ENCODE data around the gene F3. TPM values are rescaled to one million over a fixed set of nuclear protein-coding genes. Genes with fewer than 3 reads are reported as not detected.

F3 gene
- total and polyA plus RNA-seq, 2 donors (not counting 1 experiment from before 2014, with no cell fraction given): 0.25 TPM; not detected in 1

DNA sequence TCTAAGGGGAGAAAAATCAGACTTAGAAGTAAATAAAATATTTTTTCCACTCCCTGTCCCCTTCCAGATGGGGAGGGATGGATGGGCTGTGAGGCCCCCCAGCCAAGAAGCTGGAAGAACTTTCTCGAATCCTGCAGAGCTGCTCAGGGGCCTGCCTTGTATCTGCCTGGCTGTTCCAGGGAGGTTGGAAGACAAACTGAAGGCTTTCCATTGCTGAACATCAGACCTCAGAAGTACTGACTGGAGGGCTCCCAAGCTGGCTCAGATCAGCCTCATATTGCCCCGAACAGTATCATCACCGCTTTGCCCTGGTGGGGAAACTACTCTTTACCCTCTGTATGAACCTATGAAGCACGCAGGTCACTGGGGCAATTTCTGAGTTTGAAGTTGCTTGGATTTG is 12.4 kb upstream of the F3 start:
- Mint-ChIP-seq H3K27ac (no peak overlapping the region), H3K4me3 (no peak overlapping the region), H3K4me1 (no peaks in the 10 kb centered on the region), H3K9me3 (ENCODE audit: insufficient read depth) (no peaks in the 10 kb centered on the region), H3K27me3 (peaks cover 11% of the 10 kb centered on the region)
- ChIA-PET POLR2A (no interaction called here), CTCF (no interaction called here)
- no peak overlapping the region for H3K4me2 ChIP-seq (replicated peaks; ENCODE audit: low read depth, low read length, poor library complexity, severe bottlenecking)
- H3K36me3 ChIP-seq (replicated peaks in 1 of 2; ENCODE audit: control extremely low read depth in 1 of 2, control insufficient read depth in 1 of 2, extremely low read depth in 1 of 2, insufficient read depth in 2 of 2, low read length in 1 of 2): no peaks in the 10 kb centered on the region
- ATAC-seq (ENCODE audit: low read depth) (no peak), DNase-seq (no peak)
- H3K27ac ChIP-seq (ENCODE audit: low read length in 2 of 2): no peak overlapping the region
- no peak overlapping the region for H2AFZ ChIP-seq (ENCODE audit: insufficient read depth, low read depth, low read length, poor library complexity, severe bottlenecking)
- peaks cover 0 to 3% (median 0%) of the 10 kb centered on the region in 4 experiments for H3K27me3 ChIP-seq (replicated peaks in 1 of 4; ENCODE audit: control extremely low read depth in 1 of 4, control insufficient read depth in 3 of 4, insufficient read depth in 4 of 4, low read length in 3 of 4)
- TF ChIP-seq EZH2 (IDR thresholded peaks at IDR 0.05; ENCODE audit: borderline replicate concordance, insufficient read depth, low read depth, low read length, poor library complexity, severe bottlenecking): no peak
- TF ChIP-seq, protein P1, sequence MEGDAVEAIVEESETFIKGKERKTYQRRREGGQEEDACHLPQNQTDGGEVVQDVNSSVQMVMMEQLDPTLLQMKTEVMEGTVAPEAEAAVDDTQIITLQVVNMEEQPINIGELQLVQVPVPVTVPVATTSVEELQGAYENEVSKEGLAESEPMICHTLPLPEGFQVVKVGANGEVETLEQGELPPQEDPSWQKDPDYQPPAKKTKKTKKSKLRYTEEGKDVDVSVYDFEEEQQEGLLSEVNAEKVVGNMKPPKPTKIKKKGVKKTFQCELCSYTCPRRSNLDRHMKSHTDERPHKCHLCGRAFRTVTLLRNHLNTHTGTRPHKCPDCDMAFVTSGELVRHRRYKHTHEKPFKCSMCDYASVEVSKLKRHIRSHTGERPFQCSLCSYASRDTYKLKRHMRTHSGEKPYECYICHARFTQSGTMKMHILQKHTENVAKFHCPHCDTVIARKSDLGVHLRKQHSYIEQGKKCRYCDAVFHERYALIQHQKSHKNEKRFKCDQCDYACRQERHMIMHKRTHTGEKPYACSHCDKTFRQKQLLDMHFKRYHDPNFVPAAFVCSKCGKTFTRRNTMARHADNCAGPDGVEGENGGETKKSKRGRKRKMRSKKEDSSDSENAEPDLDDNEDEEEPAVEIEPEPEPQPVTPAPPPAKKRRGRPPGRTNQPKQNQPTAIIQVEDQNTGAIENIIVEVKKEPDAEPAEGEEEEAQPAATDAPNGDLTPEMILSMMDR (IDR thresholded peaks at IDR 0.05): no peak
- no peak overlapping the region for H3K4me3 ChIP-seq (ENCODE audit: control extremely low read depth in 1 of 5, extremely low read depth in 1 of 5, insufficient read depth in 1 of 5, low read depth in 2 of 5, low read length in 4 of 5)
- intact Hi-C loops (cut with micrococcal nuclease): no loop called here
- H4K20me1 ChIP-seq (ENCODE audit: control insufficient read depth, insufficient read depth, low read length, poor library complexity, severe bottlenecking): no peaks in the 10 kb centered on the region
- H3K9ac ChIP-seq (ENCODE audit: low read length): no peak overlapping the region
- no peaks in the 10 kb centered on the region for H3K9me3 ChIP-seq (ENCODE audit: control extremely low read depth in 1 of 3, control insufficient read depth in 2 of 3, insufficient read depth in 1 of 3, low read length in 2 of 3)
- H3K4me1 ChIP-seq (ENCODE audit: control insufficient read depth in 2 of 2, insufficient read depth in 2 of 2, low read length in 2 of 2): no peaks in the 10 kb centered on the region
- no peaks in the 10 kb centered on the region for H3K79me2 ChIP-seq (ENCODE audit: control insufficient read depth, insufficient read depth, low read length)
- 100% methylated on average over 3 of the region's 4 CpGs for WGBS (ENCODE audit: insufficient coverage)

DNA sequence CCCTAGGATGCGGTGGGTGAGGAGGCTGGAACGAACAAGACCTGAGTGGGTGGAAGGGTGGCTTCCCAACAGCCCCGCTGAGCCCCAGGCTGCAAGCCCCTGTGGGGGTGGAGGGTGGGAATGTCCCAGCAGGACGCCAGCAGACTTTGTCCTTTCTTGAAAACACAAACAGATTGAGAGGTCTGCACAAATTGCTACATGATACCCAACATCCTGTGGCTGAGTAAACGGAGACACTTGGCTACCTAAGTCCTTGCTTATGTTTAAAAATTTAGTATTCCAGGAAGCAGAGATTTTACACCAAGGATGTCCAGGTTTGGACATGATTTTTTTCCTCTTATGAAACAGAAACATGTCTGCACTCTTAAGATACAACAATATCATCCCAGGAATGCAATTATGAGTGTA is 11.8 kb upstream of the F3 start:
- Histone ChIP-seq H3K4me3 (ENCODE audit: control extremely low read depth in 1 of 5, extremely low read depth in 1 of 5, insufficient read depth in 1 of 5, low read depth in 2 of 5, low read length in 4 of 5) (no peak overlapping the region), H3K4me1 (ENCODE audit: control insufficient read depth in 2 of 2, insufficient read depth in 2 of 2, low read length in 2 of 2) (no peaks in the 10 kb centered on the region), H3K4me2 (replicated peaks; ENCODE audit: low read depth, low read length, poor library complexity, severe bottlenecking) (no peak overlapping the region), H3K9ac (ENCODE audit: low read length) (no peak overlapping the region), H2AFZ (ENCODE audit: insufficient read depth, low read depth, low read length, poor library complexity, severe bottlenecking) (no peak overlapping the region), H3K27ac (ENCODE audit: low read length in 2 of 2) (no peak overlapping the region), H3K27me3 (replicated peaks in 1 of 4; ENCODE audit: control extremely low read depth in 1 of 4, control insufficient read depth in 3 of 4, insufficient read depth in 4 of 4, low read length in 3 of 4) (peaks cover 0 to 3% (median 0%) of the 10 kb centered on the region in 4 experiments), H3K79me2 (ENCODE audit: control insufficient read depth, insufficient read depth, low read length) (no peaks in the 10 kb centered on the region), H4K20me1 (ENCODE audit: control insufficient read depth, insufficient read depth, low read length, poor library complexity, severe bottlenecking) (no peaks in the 10 kb centered on the region), H3K36me3 (replicated peaks in 1 of 2; ENCODE audit: control extremely low read depth in 1 of 2, control insufficient read depth in 1 of 2, extremely low read depth in 1 of 2, insufficient read depth in 2 of 2, low read length in 1 of 2) (no peaks in the 10 kb centered on the region), H3K9me3 (ENCODE audit: control extremely low read depth in 1 of 3, control insufficient read depth in 2 of 3, insufficient read depth in 1 of 3, low read length in 2 of 3) (no peaks in the 10 kb centered on the region)
- no peak for DNase-seq
- ChIA-PET POLR2A (no interaction called here), CTCF (interaction anchor here (0.6 kb wide), 1 partner anchor 43 kb away, joined by 3 read pairs; no protein-coding TSS in a partner anchor)
- ATAC-seq (ENCODE audit: low read depth): no peak
- Mint-ChIP-seq H3K27ac (no peak overlapping the region), H3K27me3 (peaks cover 11% of the 10 kb centered on the region), H3K4me1 (no peaks in the 10 kb centered on the region), H3K9me3 (ENCODE audit: insufficient read depth) (no peaks in the 10 kb centered on the region), H3K4me3 (no peak overlapping the region)
- intact Hi-C loops (cut with micrococcal nuclease): no loop called here
- 79% methylated on average over 2 of the region's 5 CpGs for WGBS (ENCODE audit: insufficient coverage)
- no peak for TF ChIP-seq EZH2 (IDR thresholded peaks at IDR 0.05; ENCODE audit: borderline replicate concordance, insufficient read depth, low read depth, low read length, poor library complexity, severe bottlenecking)
- TF ChIP-seq, protein P1 (IDR thresholded peaks at IDR 0.05): no peak

Data from B cell (primary cell).